GM12878 (cell line): ENCODE results near the gene NPLOC4. TPM values are rescaled to one million over a fixed set of nuclear protein-coding genes. Genes with fewer than 3 reads are reported as not detected.

Experiments
- BHLHE40 ChIP-seq, 2 experiments: fragments of 450-650 bp in 1 of 2; IDR thresholded peaks; 2 replicates each; pipeline ENCODE4 v1.6.1; 2011 to 2017; ENCODE audit warnings: low read depth in 2 of 2, borderline replicate concordance in 1 of 2, improper control_type of control experiment in 1 of 2, low read length in 1 of 2, mild to moderate bottlenecking in 1 of 2
- CBX5 ChIP-seq: sonication (generic); IDR thresholded peaks from 2 replicates; pipeline ENCODE4 v1.6.1; 2016; ENCODE audit warnings: low read depth, moderate library complexity, mild to moderate bottlenecking, inconsistent platforms
- CHD1 ChIP-seq: IDR thresholded peaks from 2 replicates; pipeline ENCODE4 v1.6.1; 2012; ENCODE audit warnings: low read depth, low read length, improper control_type of control experiment
- GATAD2B ChIP-seq: fragments of 450-650 bp; conservative IDR thresholded peaks from 2 replicates; pipeline ENCODE4 v1.6.1; 2017; ENCODE audit warnings: low read depth, mild to moderate bottlenecking, moderate library complexity
- IKZF2 ChIP-seq, 2 experiments: fragments of 450-650 bp; IDR thresholded peaks; 2 replicates each; pipeline ENCODE4 v1.6.1; 2017; ENCODE audit warnings: mild to moderate bottlenecking in 2 of 2, moderate library complexity in 2 of 2
- MAX ChIP-seq: IDR thresholded peaks from 2 replicates; pipeline ENCODE4 v1.6.1; 2012; ENCODE audit warnings: low read depth, low read length, improper control_type of control experiment
- MEF2B ChIP-seq: fragments of 450-650 bp; IDR thresholded peaks from 2 replicates; pipeline ENCODE4 v1.6.1; 2018; ENCODE audit warnings: mild to moderate bottlenecking, moderate library complexity; ENCODE audit not compliant: partially characterized antibody, poor library complexity, severe bottlenecking
- NR2F1 ChIP-seq: fragments of 450-650 bp; conservative IDR thresholded peaks from 2 replicates; pipeline ENCODE4 v1.6.1; 2017; ENCODE audit warnings: mild to moderate bottlenecking
- PBX3 ChIP-seq: IDR thresholded peaks from 2 replicates; pipeline ENCODE4 v1.6.1; 2011; ENCODE audit warnings: mild to moderate bottlenecking, low read depth, low read length, moderate library complexity; ENCODE audit not compliant: insufficient replicate concordance
- POLR2A ChIP-seq: IDR thresholded peaks from 2 replicates; pipeline ENCODE4 v1.6.1; 2011; ENCODE audit warnings: low read depth, mild to moderate bottlenecking, low read length
- RAD51 ChIP-seq: fragments of 450-650 bp; IDR thresholded peaks from 2 replicates; pipeline ENCODE4 v1.6.1; 2016; ENCODE audit warnings: moderate library complexity, mild to moderate bottlenecking, inconsistent platforms
- RB1 ChIP-seq: fragments of 450-650 bp; formaldehyde crosslinking; IDR thresholded peaks from 2 replicates; pipeline ENCODE4 v1.6.1; 2017; ENCODE audit warnings: mild to moderate bottlenecking, borderline replicate concordance
- SMAD5 ChIP-seq: IDR thresholded peaks from 2 replicates; pipeline ENCODE4 v1.6.1; 2016; ENCODE audit warnings: antibody characterized with exemption, low read depth
- SREBF2 ChIP-seq: IDR thresholded peaks from 2 replicates; pipeline ENCODE4 v1.6.1; 2012; ENCODE audit warnings: mild to moderate bottlenecking, low read length
- TAF1 ChIP-seq: IDR thresholded peaks from 2 replicates; pipeline ENCODE4 v1.6.1; 2011; ENCODE audit warnings: mild to moderate bottlenecking, low read depth, low read length, borderline replicate concordance
- ZBED1 ChIP-seq: IDR thresholded peaks from 2 replicates; pipeline ENCODE4 v1.6.1; 2016; ENCODE audit warnings: borderline replicate concordance
- ZNF384 ChIP-seq: IDR thresholded peaks from 2 replicates; pipeline ENCODE4 v1.6.1; 2012; ENCODE audit warnings: low read depth, mild to moderate bottlenecking, low read length, improper control_type of control experiment, borderline replicate concordance
- polyA plus RNA-seq, 11 experiments: library from polyadenylated mRNA; depleted of rRNA in 4 of 11; unstranded in 6 of 11; stranded (reverse) in 5 of 11; fragments of >200 nt; fragmentation: Nextera tagmentation in 4 of 11; fragmentation: Illumina TruSeq in 1 of 11; extraction: Ambion mirVana in 4 of 11; extraction: Trizol in 1 of 11; gene quantifications; 1 replicate in 1 of 11; 2 replicates in 10 of 11; pipeline versions ENCODE4 v1.2.1 to v1.2.3, GENCODE V29; 2011 to 2016; ENCODE audit warnings: inconsistent platforms in 2 of 11, missing spikeins in 2 of 11, low read depth in 1 of 11
- total RNA-seq, 4 experiments: library from RNA; depleted of rRNA in 3 of 4; stranded (reverse); fragments of >200 nt in 3 of 4; fragmentation: Illumina TruSeq in 1 of 4; extraction: Trizol in 1 of 4; gene quantifications; 2 replicates each; pipeline versions ENCODE4 v1.2.1 to v1.2.3, GENCODE V29; 2013 to 2021
- TF ChIP-seq, protein P1 (sequence below): fragments of 450-650 bp; formaldehyde crosslinking; IDR thresholded peaks from 2 replicates; pipeline ENCODE4 v1.5.0; 2022; ENCODE audit warnings: mild to moderate bottlenecking, missing genetic modification characterization
- TF ChIP-seq, protein P2 (sequence below): fragments of 450-650 bp; IDR thresholded peaks from 2 replicates; pipeline ENCODE4 v1.6.1; 2017; ENCODE audit warnings: mild to moderate bottlenecking
- TF ChIP-seq, protein P3 (sequence below): IDR thresholded peaks from 2 replicates; pipeline ENCODE4 v1.6.1; 2012; ENCODE audit warnings: low read depth, low read length, improper control_type of control experiment

The NPLOC4 gene
- total and polyA plus RNA-seq, 10 of the 15 experiments (the other 5 are each of a cell fraction or from before 2014, with no cell fraction given), result 1.5 to 83.7 (median 45.8) TPM

DNA sequence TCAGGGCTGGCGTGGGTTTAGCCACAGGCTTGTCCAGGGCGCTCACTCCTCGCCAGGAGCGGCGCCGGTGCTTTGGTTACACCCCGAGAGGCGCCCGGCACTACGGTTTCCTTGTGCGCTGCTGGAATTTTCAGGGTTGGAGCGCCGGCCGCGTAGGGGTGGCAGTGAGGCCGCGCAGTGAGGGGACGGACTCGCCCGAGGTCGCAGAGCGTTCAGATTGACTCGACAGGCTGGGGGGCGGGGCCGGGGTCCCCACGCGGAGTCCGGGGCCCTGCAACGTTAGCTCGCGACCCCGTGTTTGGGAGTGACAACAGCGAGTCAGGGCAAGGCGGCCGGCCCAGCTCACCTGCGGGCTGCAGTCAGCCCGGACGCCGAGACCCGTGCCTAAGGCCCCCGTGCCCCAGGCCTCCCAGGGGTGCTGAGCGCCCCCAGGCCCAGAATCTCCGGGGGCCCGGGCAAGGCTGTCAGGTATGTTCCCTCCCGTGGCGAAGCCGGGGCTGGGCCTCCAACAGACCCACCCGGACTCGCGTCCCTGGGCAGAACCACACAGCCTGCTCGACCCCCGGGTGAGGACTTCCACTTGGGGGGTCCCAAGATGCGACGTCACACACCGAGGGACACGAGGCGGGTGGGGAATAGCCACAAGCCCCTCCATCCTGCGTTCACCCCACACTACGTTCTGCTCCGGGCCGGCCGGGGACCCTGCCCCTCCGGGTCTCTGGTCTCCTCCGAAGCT lies 123.0 kb downstream of the NPLOC4 start (continued):
- TF ChIP-seq, protein P1, sequence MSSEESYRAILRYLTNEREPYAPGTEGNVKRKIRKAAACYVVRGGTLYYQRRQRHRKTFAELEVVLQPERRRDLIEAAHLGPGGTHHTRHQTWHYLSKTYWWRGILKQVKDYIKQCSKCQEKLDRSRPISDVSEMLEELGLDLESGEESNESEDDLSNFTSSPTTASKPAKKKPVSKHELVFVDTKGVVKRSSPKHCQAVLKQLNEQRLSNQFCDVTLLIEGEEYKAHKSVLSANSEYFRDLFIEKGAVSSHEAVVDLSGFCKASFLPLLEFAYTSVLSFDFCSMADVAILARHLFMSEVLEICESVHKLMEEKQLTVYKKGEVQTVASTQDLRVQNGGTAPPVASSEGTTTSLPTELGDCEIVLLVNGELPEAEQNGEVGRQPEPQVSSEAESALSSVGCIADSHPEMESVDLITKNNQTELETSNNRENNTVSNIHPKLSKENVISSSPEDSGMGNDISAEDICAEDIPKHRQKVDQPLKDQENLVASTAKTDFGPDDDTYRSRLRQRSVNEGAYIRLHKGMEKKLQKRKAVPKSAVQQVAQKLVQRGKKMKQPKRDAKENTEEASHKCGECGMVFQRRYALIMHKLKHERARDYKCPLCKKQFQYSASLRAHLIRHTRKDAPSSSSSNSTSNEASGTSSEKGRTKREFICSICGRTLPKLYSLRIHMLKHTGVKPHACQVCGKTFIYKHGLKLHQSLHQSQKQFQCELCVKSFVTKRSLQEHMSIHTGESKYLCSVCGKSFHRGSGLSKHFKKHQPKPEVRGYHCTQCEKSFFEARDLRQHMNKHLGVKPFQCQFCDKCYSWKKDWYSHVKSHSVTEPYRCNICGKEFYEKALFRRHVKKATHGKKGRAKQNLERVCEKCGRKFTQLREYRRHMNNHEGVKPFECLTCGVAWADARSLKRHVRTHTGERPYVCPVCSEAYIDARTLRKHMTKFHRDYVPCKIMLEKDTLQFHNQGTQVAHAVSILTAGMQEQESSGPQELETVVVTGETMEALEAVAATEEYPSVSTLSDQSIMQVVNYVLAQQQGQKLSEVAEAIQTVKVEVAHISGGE (CRISPR knock-in tag), result no peak
- peak in 1 of 2 experiments; percentile 24; a peak in 1 of 4 replicates for TF ChIP-seq IKZF2 (IDR thresholded peaks at IDR 0.05)
- TF ChIP-seq MEF2B, result peak; percentile 36
- peak; percentile 26; the same call in 1 of the 2 replicates for TF ChIP-seq MAX
- TF ChIP-seq PBX3, result peak; percentile 1
- TF ChIP-seq NR2F1, result no peak
- TF ChIP-seq POLR2A, result peak; percentile 67
- TF ChIP-seq GATAD2B, result peak; percentile 27; the same call in 1 of the 2 replicates
- TF ChIP-seq RAD51, result no peak
- no peak for TF ChIP-seq SREBF2
- TF ChIP-seq RB1, result no peak
- TF ChIP-seq BHLHE40 (IDR thresholded peaks at IDR 0.05; ENCODE audit: borderline replicate concordance in 1 of 2, low read depth in 2 of 2, low read length in 1 of 2), result peak in 1 of 2 experiments; percentile 45; a peak in 1 of 4 replicates
- no peak for TF ChIP-seq TAF1
- TF ChIP-seq CHD1, result no peak
- TF ChIP-seq SMAD5, result peak; percentile 28; the same call in 1 of the 2 replicates
- no peak for TF ChIP-seq ZNF384
- no peak for TF ChIP-seq CBX5
- TF ChIP-seq, protein P2, sequence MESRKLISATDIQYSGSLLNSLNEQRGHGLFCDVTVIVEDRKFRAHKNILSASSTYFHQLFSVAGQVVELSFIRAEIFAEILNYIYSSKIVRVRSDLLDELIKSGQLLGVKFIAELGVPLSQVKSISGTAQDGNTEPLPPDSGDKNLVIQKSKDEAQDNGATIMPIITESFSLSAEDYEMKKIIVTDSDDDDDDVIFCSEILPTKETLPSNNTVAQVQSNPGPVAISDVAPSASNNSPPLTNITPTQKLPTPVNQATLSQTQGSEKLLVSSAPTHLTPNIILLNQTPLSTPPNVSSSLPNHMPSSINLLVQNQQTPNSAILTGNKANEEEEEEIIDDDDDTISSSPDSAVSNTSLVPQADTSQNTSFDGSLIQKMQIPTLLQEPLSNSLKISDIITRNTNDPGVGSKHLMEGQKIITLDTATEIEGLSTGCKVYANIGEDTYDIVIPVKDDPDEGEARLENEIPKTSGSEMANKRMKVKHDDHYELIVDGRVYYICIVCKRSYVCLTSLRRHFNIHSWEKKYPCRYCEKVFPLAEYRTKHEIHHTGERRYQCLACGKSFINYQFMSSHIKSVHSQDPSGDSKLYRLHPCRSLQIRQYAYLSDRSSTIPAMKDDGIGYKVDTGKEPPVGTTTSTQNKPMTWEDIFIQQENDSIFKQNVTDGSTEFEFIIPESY, result no peak
- TF ChIP-seq ZBED1, result no peak
- TF ChIP-seq, protein P3, sequence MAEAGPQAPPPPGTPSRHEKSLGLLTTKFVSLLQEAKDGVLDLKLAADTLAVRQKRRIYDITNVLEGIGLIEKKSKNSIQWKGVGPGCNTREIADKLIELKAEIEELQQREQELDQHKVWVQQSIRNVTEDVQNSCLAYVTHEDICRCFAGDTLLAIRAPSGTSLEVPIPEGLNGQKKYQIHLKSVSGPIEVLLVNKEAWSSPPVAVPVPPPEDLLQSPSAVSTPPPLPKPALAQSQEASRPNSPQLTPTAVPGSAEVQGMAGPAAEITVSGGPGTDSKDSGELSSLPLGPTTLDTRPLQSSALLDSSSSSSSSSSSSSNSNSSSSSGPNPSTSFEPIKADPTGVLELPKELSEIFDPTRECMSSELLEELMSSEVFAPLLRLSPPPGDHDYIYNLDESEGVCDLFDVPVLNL, result no peak
